Mucosa of rectum (tissue), 2 donors: ENCODE measurements around the gene KIF1A.

Source experiments
- H3K27ac ChIP-seq, 2 donors: one replicate each; pipeline ENCODE4 v1.7.0; 2013; ENCODE audit warnings: inconsistent platforms in 2 of 2, low read depth in 2 of 2, low read length in 2 of 2
- H3K27me3 ChIP-seq, 2 donors: one replicate each; pipeline ENCODE4 v1.7.0; 2013; ENCODE audit warnings: low read length in 2 of 2; ENCODE audit not compliant: control insufficient read depth in 2 of 2, insufficient read depth in 2 of 2
- H3K36me3 ChIP-seq, 2 donors: one replicate each; pipeline ENCODE4 v1.7.0; 2013; ENCODE audit warnings: low read length in 2 of 2; ENCODE audit not compliant: control insufficient read depth in 2 of 2, insufficient read depth in 2 of 2
- H3K4me1 ChIP-seq, 2 donors: one replicate each; pipeline ENCODE4 v1.7.0; 2013; ENCODE audit warnings: low read length in 2 of 2, mild to moderate bottlenecking in 1 of 2; ENCODE audit not compliant: control insufficient read depth in 2 of 2, insufficient read depth in 2 of 2
- H3K4me3 ChIP-seq, 2 donors: one replicate each; pipeline ENCODE4 v1.7.0; 2013; ENCODE audit warnings: low read length in 2 of 2
- H3K9ac ChIP-seq, 2 donors: one replicate each; pipeline ENCODE4 v1.7.0; 2013; ENCODE audit warnings: low read length in 2 of 2, low read depth in 1 of 2, mild to moderate bottlenecking in 1 of 2
- H3K9me3 ChIP-seq, 2 donors: one replicate each; pipeline ENCODE4 v1.7.0; 2013; ENCODE audit warnings: low read length in 2 of 2; ENCODE audit not compliant: control insufficient read depth in 2 of 2
- donor health status: healthy.
- donor health status: Normal muscosa, but diverticular disease.

Gene KIF1A

GRCh38 chr2:240718896-240719490 lies 101.0 kb downstream of the KIF1A start:
- Histone ChIP-seq H3K4me3 (no peak overlapping the region), H3K36me3 (no peaks in the 10 kb centered on the region), H3K9ac (no peak overlapping the region), H3K4me1 (no peaks in the 10 kb centered on the region), H3K27ac (no peak overlapping the region), H3K27me3 (no peaks in the 10 kb centered on the region), H3K9me3 (no peaks in the 10 kb centered on the region)

- H3K4me1 ChIP-seq: no peaks in the 10 kb centered on the region
- H3K27ac ChIP-seq: no peak overlapping the region
- H3K9ac ChIP-seq: no peak overlapping the region
- no peaks in the 10 kb centered on the region for H3K27me3 ChIP-seq
- H3K9me3 ChIP-seq: no peaks in the 10 kb centered on the region
- no peaks in the 10 kb centered on the region for H3K36me3 ChIP-seq
- no peak overlapping the region for H3K4me3 ChIP-seq
Observed at GRCh38 chr2:240717681-240718581, 102.1 kb downstream of the KIF1A start.

GRCh38 chr2:240717181-240717641 lies 102.8 kb downstream of the KIF1A start:
- Histone ChIP-seq H3K4me1 (no peaks in the 10 kb centered on the region), H3K4me3 (no peak overlapping the region), H3K27ac (no peak overlapping the region), H3K9me3 (no peaks in the 10 kb centered on the region), H3K36me3 (no peaks in the 10 kb centered on the region), H3K27me3 (no peaks in the 10 kb centered on the region), H3K9ac (no peak overlapping the region)

- no peaks in the 10 kb centered on the region for H3K27me3 ChIP-seq
- H3K27ac ChIP-seq: no peak overlapping the region
- H3K4me3 ChIP-seq: no peak overlapping the region
- H3K9me3 ChIP-seq: no peaks in the 10 kb centered on the region
- H3K9ac ChIP-seq: no peak overlapping the region
- no peaks in the 10 kb centered on the region for H3K4me1 ChIP-seq
- no peaks in the 10 kb centered on the region for H3K36me3 ChIP-seq
Observed at GRCh38 chr2:240716130-240716798, 103.8 kb downstream of the KIF1A start.

- H3K36me3 ChIP-seq: no peaks in the 10 kb centered on the region
- no peaks in the 10 kb centered on the region for H3K27me3 ChIP-seq
- no peak overlapping the region for H3K4me3 ChIP-seq
- no peaks in the 10 kb centered on the region for H3K9me3 ChIP-seq
- no peak overlapping the region for H3K27ac ChIP-seq
- no peak overlapping the region for H3K9ac ChIP-seq
- H3K4me1 ChIP-seq: no peaks in the 10 kb centered on the region
Observed at GRCh38 chr2:240714747-240715725, 105.0 kb downstream of the KIF1A start.

- Histone ChIP-seq H3K9me3 (no peaks in the 10 kb centered on the region), H3K27ac (no peak overlapping the region), H3K4me1 (no peaks in the 10 kb centered on the region), H3K36me3 (no peaks in the 10 kb centered on the region), H3K27me3 (peaks cover 0 to 2% of the 10 kb centered on the region in 2 donors), H3K9ac (no peak overlapping the region), H3K4me3 (no peak overlapping the region)
Observed at GRCh38 chr2:240713928-240714746, 105.9 kb downstream of the KIF1A start.

- H3K4me3 ChIP-seq: no peak overlapping the region
- H3K27ac ChIP-seq: no peak overlapping the region
- H3K27me3 ChIP-seq: peaks cover 2% of the 10 kb centered on the region in 2 donors
- no peaks in the 10 kb centered on the region for H3K36me3 ChIP-seq
- no peaks in the 10 kb centered on the region for H3K4me1 ChIP-seq
- H3K9me3 ChIP-seq: no peaks in the 10 kb centered on the region
- H3K9ac ChIP-seq: no peak overlapping the region
Observed at GRCh38 chr2:240713071-240713927, 106.7 kb downstream of the KIF1A start.

- Histone ChIP-seq H3K4me3 (no peak overlapping the region), H3K36me3 (no peaks in the 10 kb centered on the region), H3K9me3 (no peaks in the 10 kb centered on the region)
Observed at GRCh38 chr2:240712121-240712520, 107.9 kb downstream of the KIF1A start.

More at GRCh38 chr2:240712121-240712520, 107.9 kb downstream of the KIF1A start:
- Histone ChIP-seq H3K27me3 (peaks cover 2% of the 10 kb centered on the region in 2 donors), H3K27ac (no peak overlapping the region), H3K9ac (no peak overlapping the region), H3K4me1 (no peaks in the 10 kb centered on the region)
